Calu3 (cell line): ENCODE measurements around the gene ACAD9. TPM values are rescaled to one million over a fixed set of nuclear protein-coding genes. Genes with fewer than 3 reads are reported as not detected.

Experiments
- BruUV-seq: library from RNA; stranded (reverse); fragments of 400-500 nt; replicated peaks from 2 replicates; lab custom pipeline; 2021; lab: Mats Ljungman, UMichigan
- CTCF ChIA-PET: fragments of 300-600 bp; sonication (Branson Sonifier 250); formaldehyde crosslinking; loops from one replicate; lab custom pipeline; 2022; ENCODE audit warnings: antibody characterized with exemption; lab: Charles Lee
- DNase-seq: peaks from one replicate; pipeline ENCODE4 v3.0.0; 2022
- H3K27ac Mint-ChIP-seq: one replicate; pipeline ENCODE4 v1.8.0; 2022; ENCODE audit warnings: mixed read lengths; ENCODE audit not compliant: unreplicated experiment
- H3K27me3 Mint-ChIP-seq: one replicate; pipeline ENCODE4 v1.8.0; 2022; ENCODE audit warnings: mixed read lengths; ENCODE audit not compliant: unreplicated experiment
- H3K36me3 Mint-ChIP-seq: one replicate; pipeline ENCODE4 v1.8.0; 2022; ENCODE audit warnings: mild to moderate bottlenecking, moderate library complexity, mixed read lengths; ENCODE audit not compliant: insufficient read depth, unreplicated experiment
- H3K4me1 Mint-ChIP-seq: one replicate; pipeline ENCODE4 v1.8.0; 2022; ENCODE audit warnings: mild to moderate bottlenecking, low read depth, mixed read lengths; ENCODE audit not compliant: unreplicated experiment
- H3K4me3 Mint-ChIP-seq: one replicate; pipeline ENCODE4 v1.8.0; 2022; ENCODE audit warnings: mild to moderate bottlenecking, low read depth, moderate library complexity, mixed read lengths; ENCODE audit not compliant: unreplicated experiment
- H3K9me3 Mint-ChIP-seq: one replicate; pipeline ENCODE4 v1.8.0; 2022; ENCODE audit warnings: low read depth, mixed read lengths; ENCODE audit not compliant: unreplicated experiment
- CTCF ChIP-seq: fragments of 200-600 bp; IDR thresholded peaks from one replicate; pipeline ENCODE4 v1.8.0; 2022; ENCODE audit warnings: antibody characterized with exemption; ENCODE audit not compliant: unreplicated experiment
- intact Hi-C: fragments of 100-400 bp; cut with micrococcal nuclease; formaldehyde crosslinking; loops from one replicate; pipeline ENCODE4 v1.10.0; 2022; ENCODE audit not compliant: unreplicated experiment
- total RNA-seq: library from RNA; stranded (reverse); gene quantifications from 2 replicates; pipeline ENCODE4 v1.2.3, GENCODE V29; 2022

Gene ACAD9
- total RNA-seq, 1 experiment from 2014 or later: 124 TPM

- no peak for TF ChIP-seq CTCF
- BruUV-seq: no TSS peak
- no peaks in the 10 kb centered on the region for H3K4me1 Mint-ChIP-seq
- no peaks in the 10 kb centered on the region for H3K36me3 Mint-ChIP-seq
- CTCF ChIA-PET: interaction anchor here (0.6 kb wide), 1 partner anchor 315 kb away, joined by 4 read pairs; no protein-coding TSS in a partner anchor
- H3K27ac Mint-ChIP-seq: no peak overlapping the region
- H3K9me3 Mint-ChIP-seq: no peaks in the 10 kb centered on the region
- H3K27me3 Mint-ChIP-seq: peaks cover 36% of the 10 kb centered on the region
- DNase-seq: no peak
- intact Hi-C loops: no loop called here
- no peak overlapping the region for H3K4me3 Mint-ChIP-seq
Observed at GRCh38 chr3:128935922-128936321, 56.5 kb downstream of the ACAD9 start.

GRCh38 chr3:128936341-128936740, 56.9 kb downstream of the ACAD9 start:
- CTCF ChIA-PET: interaction anchor here (0.6 kb wide), 2 partner anchors 84 to 314 kb away, joined by 4 to 8 read pairs; no protein-coding TSS in a partner anchor
- Mint-ChIP-seq H3K4me3 (no peak overlapping the region), H3K36me3 (no peaks in the 10 kb centered on the region), H3K27ac (no peak overlapping the region), H3K27me3 (peaks cover 36% of the 10 kb centered on the region), H3K4me1 (no peaks in the 10 kb centered on the region), H3K9me3 (no peaks in the 10 kb centered on the region)
- TF ChIP-seq CTCF: no peak
- DNase-seq: no peak
- intact Hi-C loops: no loop called here
- no TSS peak for BruUV-seq

- no peak for DNase-seq
- Mint-ChIP-seq H3K27ac (no peak overlapping the region), H3K27me3 (peaks cover 4% of the 10 kb centered on the region), H3K4me1 (peaks cover 13% of the 10 kb centered on the region), H3K36me3 (no peaks in the 10 kb centered on the region), H3K9me3 (no peaks in the 10 kb centered on the region), H3K4me3 (no peak overlapping the region)
- no peak for TF ChIP-seq CTCF
- intact Hi-C loops: no loop called here
- no TSS peak for BruUV-seq
- CTCF ChIA-PET: no interaction called here
Observed at GRCh38 chr3:128940252-128940651, 60.8 kb downstream of the ACAD9 start.

- Mint-ChIP-seq H3K4me1 (peaks cover 13% of the 10 kb centered on the region), H3K4me3 (no peak overlapping the region), H3K9me3 (no peaks in the 10 kb centered on the region), H3K27ac (no peak overlapping the region), H3K36me3 (no peaks in the 10 kb centered on the region), H3K27me3 (no peaks in the 10 kb centered on the region)
- TF ChIP-seq CTCF: no peak
- DNase-seq: peak; percentile 84
- intact Hi-C loops: no loop called here
- CTCF ChIA-PET: interaction anchor here (0.6 to 0.7 kb wide), 4 partner anchors 31 to 467 kb away, joined by 3 to 6 read pairs (median 4); no protein-coding TSS in a partner anchor
- BruUV-seq: no TSS peak
Observed at GRCh38 chr3:128942161-128942952, 62.9 kb downstream of the ACAD9 start.
